Mucosa of gallbladder (tissue), 1 donor: Measurements from ENCODE around the gene EXOC3L1. TPM values are rescaled to one million over a fixed set of nuclear protein-coding genes. Genes with fewer than 3 reads are reported as not detected.
A peak's percentile ranks its signal among the peaks of the same experiment; 100 is the strongest.

Source experiments
- DNase-seq: peaks from one replicate; pipeline ENCODE4 v3.0.0-alpha.2; 2020; ENCODE audit warnings: low spot score
- total RNA-seq: library from RNA; stranded (reverse); gene quantifications from one replicate; pipeline ENCODE4 v1.2.1, GENCODE V29; 2021
- donor health status: DM: no; HTN: no; CAD: no.

The EXOC3L1 gene
- total RNA-seq, 1 donor from 2014 or later: 3.2 TPM

DNA sequence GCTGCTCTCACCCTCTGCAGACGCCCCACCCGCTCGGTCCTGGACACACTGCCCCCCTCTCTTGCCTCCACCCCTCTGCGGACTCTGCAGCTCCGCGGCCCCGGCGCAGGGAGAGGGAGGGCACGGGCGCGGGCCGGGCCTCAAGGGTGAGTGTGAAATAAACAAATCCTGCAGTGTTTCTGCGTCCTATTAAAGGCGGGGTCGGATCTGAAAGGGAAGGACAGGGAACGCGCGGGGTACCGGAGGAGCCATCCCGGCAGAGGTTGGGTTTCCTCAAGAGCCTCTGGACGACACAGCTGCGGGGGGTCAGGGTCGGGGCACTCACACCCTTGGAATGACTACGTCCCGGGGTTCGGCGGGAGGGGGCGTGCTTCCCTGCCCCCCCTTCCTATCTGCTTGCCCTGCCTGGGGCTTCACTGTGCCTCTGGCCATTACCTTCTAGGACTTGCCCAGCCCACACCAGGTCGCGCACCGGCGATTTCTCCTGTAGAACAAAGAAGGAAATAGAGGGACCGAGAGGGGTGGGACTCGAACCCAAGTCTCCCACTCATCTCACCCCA, 25.9 kb downstream of the EXOC3L1 start:
- no peak for DNase-seq

DNA sequence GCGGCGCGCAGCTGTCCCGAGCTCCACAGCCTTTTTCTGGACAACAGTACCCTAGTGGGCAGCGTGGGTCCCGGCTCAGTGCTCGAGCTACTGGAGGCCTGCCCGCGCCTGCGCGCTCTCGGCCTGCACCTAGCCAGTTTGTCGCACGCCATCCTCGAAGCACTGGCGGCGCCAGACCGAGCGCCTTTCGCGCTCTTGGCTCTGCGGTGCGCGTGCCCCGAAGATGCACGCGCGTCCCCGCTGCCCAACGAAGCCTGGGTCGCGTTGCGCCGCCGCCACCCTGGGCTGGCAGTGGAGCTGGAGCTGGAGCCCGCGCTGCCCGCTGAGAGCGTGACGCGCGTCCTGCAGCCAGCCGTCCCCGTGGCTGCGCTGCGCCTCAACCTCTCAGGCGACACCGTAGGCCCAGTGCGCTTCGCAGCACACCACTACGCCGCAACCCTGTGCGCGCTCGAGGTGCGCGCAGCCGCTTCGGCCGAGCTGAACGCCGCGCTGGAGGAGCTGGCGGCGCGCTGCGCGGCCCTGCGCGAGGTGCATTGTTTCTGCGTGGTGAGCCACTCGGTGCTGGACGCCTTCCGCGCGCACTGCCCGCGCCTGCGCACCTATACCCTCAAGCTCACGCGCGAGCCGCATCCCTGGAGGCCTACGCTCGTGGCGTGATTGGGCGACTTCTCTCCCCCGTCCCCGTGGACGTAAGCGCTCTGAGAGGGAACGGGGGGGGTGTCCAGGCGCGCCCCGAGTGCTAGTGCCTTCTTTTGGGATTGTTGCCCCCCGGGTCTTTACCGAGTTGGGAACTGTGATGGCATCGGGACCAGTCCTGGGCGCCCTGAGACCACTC, 26.6 kb downstream of the EXOC3L1 start:
- DNase-seq: no peak

DNA sequence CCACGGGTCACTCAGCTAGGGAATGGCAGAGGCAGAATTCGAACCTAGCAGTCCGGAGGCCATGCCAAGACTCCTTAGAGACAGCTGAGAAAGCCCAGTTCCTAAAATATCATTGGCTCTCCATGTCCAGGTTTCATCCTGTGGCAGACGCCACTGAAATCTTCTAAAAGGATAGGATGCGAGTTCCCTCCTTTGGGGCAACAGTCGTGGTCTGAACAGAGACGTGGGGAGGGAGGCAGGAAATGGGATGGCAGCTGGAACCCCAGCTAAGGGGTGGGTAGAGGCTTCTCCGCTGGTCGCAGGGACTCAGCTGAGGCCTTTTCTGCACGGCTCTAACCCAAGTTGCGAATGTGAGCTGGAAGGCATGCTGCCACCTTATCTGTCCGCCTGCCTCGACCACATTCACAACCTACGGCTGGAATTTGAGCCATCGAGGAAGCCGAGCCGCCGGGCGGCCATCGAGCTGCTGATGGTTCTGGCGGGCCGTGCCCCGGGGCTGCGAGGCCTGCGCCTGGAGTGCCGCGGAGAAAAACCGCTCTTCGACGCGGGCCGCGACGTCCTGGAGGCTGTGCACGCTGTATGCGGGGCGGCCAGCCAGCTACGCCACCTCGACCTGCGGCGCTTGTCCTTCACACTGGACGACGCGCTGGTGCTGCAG, 27.3 kb downstream of the EXOC3L1 start:
- no peak for DNase-seq

DNA sequence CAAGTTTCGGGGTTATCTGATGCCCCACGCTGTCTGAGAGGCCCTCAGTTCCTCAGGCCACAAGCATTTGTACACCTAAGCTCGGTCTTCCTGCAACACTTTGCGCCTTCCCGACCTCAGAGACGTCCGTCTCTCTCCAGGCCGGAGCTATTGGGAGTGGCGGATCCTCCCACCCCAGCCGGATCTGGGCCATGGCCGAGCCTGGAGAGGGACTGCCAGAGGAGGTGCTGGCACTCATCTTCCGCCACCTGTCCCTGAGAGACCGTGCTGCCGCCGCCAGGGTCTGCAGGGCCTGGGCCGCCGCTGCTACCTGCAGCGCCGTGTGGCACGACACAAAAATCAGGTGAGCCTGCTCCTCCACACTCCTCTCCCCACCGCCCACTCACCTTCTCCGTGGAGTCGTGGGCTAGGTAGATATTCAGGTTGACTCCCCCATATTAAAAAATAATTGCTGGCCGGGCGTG, 28.3 kb downstream of the EXOC3L1 start:
- no peak for DNase-seq

DNA sequence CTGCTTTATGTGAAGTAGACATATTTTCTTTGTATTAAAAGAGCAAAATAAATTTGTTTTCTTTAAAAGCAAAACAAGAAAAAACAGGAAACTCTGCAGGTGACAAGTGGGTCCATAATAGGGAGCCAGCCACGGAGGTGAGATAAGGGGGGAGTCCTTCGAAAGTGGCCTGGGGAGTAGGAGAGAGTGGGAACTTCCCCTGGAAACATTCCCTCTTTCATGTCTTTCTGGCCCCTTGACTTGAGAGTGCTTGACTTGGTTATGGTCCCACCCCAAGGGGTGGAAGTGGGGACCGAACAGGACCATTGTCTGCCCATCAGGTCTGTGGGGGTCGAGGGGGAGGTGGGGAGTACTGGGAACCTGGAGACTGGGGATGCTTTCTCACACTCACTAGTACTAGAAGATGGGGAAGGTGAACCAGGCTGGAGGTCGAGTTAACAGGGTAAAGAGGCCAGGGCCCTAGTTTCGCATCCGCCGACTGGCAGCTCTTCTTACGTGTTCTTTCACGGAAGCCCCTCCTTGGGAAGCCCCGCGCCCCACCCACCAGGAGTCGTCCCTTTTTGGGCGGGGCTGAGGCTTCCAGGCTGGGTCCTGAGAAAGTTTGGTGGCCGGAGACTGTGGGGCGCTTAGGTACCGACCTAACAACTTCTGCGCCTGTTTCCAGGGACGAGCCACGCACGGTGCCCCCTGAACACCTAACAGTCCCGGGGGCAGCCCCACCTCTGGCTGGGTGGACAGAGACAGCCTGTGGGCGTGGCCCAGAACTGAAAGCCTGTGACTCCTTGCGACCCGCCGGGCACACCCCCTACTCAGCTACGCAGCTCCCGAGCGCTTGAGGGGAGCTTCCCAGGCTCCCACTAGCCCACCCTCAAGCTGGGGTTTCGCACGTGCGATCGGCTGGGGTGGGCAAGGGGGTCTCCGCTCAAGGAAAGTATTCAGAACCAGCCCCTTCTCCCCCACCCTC, 31.0 kb downstream of the EXOC3L1 start:
- DNase-seq: no peak

DNA sequence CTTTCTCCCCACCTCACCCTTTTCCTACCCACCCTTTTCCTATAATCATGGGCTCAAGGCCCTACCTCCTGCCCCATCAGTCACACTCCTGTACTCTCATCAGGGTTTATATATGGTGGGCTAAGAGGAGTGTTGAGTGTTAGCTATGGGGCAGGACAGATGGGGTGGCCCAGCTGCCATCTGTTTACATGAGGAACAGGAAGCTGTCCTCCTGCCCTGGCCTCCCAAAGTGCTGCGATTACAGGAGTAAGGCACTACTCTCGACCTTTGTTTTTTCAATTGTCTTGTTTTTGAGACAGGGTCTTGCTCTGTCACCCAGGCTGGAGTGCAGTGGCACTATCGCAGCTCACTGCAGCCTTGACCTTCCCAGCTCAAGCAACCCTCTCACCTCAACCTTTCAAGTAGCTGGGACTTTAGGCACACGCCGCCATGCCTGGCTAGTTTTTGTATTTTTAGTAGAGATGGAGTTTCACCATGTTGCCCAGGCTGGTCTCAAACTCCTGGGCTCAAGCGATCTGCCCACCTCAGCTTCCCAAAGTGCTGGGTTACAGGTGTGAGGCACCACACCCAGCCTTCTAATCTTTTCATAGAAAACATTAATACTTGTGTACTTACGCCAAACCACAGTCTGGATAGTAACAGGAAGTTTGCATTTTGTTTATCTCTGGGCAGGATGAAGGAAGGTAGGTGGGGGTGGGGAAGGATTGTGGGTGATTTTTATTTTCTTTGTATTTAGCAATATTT, 31.9 kb downstream of the EXOC3L1 start:
- no peak for DNase-seq

DNA sequence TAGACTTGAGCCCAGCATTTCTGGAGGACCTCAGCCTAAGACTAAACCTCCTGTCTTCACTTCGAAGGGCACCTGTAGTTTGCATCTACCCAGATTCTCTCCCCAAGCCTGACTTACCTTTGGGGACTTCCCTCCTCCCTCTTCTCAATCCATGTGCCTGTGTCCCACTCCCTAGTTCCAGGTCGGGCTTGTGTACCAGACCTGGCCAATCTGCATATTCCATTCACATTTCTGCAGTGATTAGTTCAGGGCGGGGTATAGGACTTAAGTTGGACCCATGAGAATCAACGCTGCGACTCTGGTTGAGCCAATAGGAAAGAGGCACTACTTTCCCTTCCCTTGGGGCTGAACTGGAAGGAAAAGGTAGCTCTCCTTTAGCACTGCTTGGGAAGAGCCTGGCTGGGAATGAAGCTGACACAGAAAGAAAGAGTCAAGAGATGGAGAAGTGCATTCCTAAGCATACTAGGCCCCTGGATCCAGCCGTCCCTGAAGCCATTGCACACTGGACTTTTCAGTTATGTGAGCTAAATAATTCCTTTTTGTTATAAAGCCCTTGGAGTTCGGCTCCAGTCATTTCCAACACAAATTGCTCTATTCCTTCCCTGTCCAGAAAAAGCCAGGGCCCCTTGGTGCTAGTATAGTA, 32.7 kb downstream of the EXOC3L1 start:
- DNase-seq: no peak

DNA sequence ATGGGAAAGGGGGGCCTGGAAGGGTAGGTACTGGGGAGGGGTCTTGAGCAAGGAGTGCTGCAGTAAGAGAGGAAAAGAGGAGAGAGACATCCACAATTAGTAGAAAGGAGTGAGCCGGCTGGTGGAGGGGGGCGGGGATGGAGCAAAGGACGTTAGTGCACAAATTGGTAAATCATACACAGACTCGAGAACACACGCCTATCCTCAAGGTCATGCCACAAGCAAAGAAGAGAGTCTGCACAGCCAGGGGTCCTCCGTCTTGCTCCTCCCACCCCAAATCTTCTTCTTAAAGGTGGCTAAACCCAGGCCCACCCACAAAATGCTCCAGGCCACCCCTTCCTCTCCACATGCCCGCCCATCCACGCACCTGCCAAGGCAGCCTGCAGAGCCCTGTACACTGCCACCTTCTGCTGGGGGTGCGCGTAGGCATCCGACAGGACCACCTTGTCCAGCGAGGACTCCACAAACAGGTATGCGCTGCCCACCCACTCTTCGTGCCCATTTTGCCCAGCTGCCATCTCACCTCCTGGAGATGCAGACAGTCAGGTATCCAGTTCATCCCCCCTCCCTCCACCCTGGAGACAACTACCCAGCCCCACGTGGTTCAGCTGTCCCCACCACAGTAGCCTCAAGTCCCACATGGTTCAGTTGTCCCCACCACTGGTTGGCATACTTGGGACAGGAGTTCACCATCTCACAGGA, 33.6 kb downstream of the EXOC3L1 start:
- DNase-seq: no peak

DNA sequence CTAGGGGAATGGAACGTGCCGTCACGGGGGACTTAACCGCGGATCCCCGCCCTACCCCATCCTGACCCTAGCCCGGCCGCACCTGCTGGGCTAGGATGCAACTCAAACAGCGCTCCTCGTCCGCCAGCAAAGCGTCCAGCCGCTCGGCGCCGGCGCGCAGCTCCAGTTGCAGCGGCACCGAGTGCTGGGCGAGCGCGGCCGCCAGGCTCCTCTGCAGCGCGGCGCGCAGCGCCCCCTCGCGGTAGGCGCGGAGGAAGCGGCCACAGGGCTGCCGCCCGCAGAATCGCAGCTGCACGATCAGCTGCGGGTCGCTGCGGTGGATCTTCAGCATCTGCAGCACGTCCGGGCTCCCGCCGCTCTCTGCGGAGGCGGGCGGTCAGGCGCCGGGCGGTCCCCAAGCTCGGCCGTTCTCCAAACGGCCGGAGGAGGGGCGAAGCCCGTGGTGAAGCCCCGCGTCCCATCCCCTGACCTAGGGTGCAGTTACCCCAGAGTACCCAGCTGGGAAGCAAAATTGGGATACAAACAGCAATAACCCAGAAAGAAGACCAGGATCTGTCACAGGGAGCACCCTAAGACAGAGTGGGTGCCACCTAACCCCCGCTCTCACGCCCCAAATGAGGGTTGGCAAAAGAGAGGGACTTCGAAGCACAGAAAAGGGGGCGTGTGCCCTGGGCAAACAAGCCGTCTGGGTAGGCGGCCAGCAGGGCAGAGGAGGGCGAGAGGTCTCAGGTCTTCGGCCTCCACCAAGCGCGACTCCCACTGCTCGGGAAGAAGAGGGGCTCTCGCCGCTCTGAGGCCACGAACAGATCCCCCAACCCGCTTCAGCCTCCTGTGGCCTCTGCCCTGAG, 34.4 kb downstream of the EXOC3L1 start:
- peak; percentile 75 for DNase-seq

DNA sequence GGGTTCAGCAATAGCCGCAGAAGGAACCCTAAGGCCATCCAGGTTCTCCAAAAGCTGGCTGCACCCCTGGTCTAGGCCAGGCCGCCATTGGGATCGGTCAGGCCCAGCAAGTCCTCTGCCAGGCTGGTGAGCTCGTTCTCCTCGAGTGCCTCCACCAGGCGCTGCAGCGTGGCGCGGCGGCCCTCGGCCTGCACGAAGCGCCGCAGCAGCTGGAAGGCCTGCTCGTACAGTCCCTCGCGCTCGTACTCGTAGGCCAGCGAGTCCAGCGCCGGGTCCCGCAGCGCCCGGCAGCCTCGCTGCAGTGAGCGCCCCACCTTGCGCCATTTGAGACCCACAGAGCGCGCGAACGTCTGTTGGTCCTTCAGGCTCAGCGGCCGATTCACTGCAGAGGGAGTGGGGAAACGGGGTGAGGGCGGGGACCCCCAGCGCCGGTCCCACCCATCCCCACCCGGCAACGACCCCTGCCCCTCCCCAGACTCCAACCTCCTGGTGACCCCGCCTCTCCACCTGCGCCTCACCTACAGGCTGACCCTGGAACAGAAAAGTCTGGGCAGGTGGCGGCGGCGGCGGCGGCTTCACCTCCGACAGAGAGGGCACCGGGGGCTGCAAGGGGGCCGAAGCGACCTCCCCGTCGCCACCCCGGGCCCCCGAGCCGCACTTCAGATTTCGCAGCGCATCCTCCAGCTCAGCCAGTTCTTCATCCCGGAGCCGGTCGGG, 35.2 kb downstream of the EXOC3L1 start:
- DNase-seq: no peak

DNA sequence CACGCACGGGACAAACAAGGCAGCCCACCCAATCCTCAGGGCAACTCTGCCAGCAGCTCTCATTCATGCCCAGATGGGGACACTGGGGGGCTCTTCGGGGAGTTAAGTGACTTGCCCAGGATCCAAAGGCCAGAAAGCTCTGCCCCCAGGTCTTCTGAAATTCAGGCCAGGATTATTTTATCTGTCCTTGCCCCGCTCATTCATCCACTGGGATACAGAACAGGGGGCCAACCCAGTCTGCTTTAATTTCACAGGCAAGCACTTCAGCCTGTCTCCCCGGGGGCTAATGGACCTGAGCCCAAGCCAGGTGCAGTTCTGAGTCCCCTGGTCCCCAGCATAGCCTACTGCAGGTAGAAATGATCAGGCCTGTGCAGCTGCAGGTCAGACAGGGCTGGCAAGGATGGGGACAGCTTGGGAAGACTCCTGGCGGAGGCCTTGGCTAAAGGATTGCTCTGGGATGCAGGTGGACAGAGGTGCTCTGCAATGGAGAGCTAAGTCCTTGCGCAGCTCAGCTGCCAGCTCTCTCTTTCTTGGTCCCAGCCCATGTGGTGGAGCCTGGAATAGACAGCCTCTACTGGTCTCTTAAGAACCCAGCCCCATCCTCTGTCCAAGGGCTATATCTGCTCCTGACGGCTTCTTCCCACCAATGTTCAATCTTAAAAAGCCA, 38.4 kb downstream of the EXOC3L1 start:
- no peak for DNase-seq

DNA sequence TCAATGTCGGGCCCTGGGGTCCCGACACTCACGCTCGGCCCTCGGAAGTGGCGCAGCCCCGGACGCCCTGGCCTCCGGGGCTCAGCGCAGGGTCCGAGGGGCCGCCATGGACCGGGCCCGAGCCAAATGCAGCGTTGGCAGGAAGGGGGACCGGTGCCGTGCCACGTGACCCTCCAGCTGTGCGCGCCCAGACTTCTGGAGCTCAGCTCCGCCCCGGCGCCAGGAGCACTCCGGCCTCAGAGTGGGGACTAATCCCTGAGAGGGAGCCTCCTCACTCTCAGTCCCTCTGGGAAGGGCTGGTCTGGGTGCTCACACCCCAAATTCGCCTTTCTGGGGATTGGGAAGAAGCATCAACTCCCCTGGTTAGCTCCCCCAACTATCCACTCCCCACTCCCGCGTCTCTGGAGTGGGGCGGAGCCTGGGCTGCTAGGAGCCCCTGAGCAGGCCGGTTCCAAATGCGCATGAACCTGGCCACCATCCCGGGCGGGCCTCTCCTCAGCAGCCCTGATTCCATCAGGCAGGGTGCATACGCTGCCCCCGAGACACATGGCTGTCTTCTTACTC, 39.0 kb downstream of the EXOC3L1 start, which contains the start of gene B3GNT9:
TSS of gene B3GNT9 (minus strand) at position 166 of the 564 bp plus-strand sequence. CDS start 513 bp downstream, outside the sequence.
- peak; percentile 60 for DNase-seq

DNA sequence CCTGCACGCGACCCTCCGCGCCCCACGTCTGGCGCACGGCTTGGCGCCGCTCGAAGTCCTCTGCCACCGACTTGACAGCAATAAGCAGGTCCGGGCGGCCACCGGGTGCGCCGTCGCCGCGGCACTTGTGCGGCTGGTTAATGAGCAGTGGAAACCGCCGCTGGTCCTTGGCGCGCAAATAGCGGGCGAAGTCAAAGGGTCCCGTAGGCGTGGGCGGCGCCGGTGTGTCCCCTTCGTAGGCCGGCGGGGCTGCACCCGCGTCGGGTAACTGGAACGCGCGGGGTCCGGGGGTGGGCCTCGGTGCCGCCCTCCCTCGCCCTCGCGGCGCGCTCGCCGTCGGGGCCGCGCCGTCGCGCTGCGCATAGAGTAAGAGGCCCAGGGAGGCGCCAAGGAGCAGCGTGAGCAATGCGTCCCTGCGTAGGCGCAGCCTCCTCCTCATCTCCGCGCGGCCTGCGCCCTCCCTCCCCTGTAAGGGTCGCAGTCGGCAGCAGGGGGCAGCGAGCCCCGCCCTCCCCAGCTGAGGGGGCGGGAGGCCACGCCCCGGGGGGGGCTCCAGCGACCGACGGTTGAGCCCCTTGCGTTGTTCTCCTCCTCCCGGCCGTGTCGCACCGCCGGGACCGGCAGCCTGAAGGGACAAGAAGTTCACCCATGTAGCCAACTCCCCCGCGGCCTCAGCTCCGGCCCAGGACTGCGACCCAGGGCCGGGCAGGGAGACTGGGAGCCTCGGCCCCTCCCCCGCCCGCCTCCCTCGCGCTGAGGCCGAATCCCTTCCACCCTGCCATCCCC, 39.7 kb downstream of the EXOC3L1 start:
- no peak for DNase-seq

DNA sequence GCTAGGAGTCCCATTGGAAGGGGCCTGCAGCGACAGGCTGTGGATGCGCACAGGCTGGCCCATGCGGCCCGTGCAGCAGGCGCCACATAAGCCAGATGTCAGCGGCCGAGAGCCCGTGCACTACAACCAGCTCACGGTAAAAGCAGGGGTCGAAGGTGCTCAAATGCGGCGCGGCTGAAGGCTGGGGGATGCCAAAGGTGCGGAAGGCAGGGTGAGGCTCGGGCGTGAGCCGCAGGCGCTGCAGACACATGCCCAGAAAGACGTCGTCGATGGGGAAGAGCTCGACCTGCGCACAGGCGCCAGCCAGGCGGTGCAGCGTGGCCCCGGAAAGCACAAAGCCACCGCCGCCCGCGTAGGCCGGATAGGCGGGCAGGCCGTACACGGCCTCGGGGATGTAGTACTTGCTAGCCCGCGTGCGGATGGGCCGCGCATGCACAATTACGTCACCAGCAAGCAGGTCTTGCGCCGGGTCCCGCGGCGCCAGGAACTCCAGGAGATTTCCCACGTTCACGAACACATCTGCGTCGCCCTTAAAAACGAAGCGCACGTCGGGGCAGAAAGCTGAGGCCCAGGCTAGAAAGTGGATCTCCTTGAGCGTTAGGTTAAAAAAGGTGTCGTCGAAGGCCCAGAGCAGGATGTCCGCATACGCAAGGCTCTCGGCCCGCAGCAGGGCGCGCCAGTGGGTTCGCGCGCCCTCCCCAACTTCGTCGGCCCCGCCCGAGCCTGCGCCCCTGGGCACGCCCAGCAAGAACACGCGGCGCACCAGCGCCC, 40.5 kb downstream of the EXOC3L1 start:
- no peak for DNase-seq

DNA sequence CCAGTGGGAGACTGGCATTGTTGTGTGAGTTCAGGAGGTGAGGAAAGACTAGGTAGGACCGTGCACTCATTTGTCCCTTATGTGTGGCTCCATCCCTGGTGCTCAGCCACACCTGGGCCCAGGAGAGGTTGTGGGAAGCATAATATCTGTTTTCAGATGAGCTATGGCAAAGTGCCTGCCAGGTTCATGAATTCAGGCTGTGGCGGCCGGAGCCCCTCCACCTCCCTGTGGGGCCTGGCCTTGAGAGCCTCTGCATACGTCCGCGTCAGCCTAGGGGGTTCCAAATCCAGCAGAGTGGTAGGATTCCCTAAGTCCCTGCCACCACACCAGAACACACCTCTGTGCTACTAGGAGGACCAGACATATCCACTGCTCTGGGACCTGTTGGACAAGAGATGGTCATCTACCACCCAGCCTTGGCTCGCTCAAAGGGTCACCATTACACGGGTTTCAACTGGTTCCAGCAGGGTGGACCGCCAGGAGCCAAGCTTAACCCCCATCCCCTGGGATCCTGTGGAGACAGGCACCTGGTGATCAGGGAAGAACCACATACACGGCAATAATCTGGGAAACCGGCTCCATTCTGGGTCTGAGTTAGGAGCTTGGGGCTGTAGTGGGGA, 41.2 kb downstream of the EXOC3L1 start:
- no peak for DNase-seq
